GM12878 (cell line): Measurements from ENCODE around the gene RAPH1. TPM values are rescaled to one million over a fixed set of nuclear protein-coding genes. Genes with fewer than 3 reads are reported as not detected.

Experiments
- ATAC-seq: fragments of 200-7000 bp; cut with Tn5 transposase; 3 replicates; pipeline ENCODE4 v1.9.1; 2020; ENCODE audit warnings: mild to moderate bottlenecking, moderate library complexity
- BruUV-seq: library from RNA; stranded (reverse); fragments of 400-500 nt; replicated peaks from 2 replicates; lab custom pipeline; 2021; lab: Mats Ljungman, UMichigan
- CTCF ChIA-PET: fragments of 300-600 bp; sonication (Branson Sonifier 250); formaldehyde crosslinking; extraction: SDS; loops from one replicate; lab custom pipeline; 2021; ENCODE audit warnings: inconsistent platforms; lab: Yijun Ruan, JAX
- POLR2A ChIA-PET: fragments of 350-600 bp; formaldehyde crosslinking; extraction: SDS; loops from one replicate; lab custom pipeline; 2021; ENCODE audit warnings: inconsistent platforms; lab: Charles Lee
- RAD21 ChIA-PET: fragments of 300-600 bp; sonication (Branson Sonifier 250); formaldehyde crosslinking; loops from one replicate; lab custom pipeline; 2023; ENCODE audit warnings: antibody characterized with exemption; ENCODE audit not compliant: unreplicated experiment; lab: Charles Lee
- SMC1A ChIA-PET: fragments of 300-600 bp; sonication (Branson Sonifier 250); formaldehyde crosslinking; loops from one replicate; lab custom pipeline; 2023; ENCODE audit not compliant: unreplicated experiment, uncharacterized antibody; lab: Charles Lee
- DNase-seq: peaks from one replicate; pipeline ENCODE4 v3.0.0-alpha.2; 2011; ENCODE audit warnings: low read depth, low spot score
- FAIRE-seq: peaks from 3 replicates; lab custom pipeline; 2011; peaks lifted over from hg19 to GRCh38; lab: Jason Lieb, UNC
- H2AFZ ChIP-seq: 2 replicates; pipeline ENCODE4 v1.6.0; 2011; ENCODE audit warnings: low read depth, low read length, control low read depth; ENCODE audit not compliant: control insufficient read depth
- H3K27ac ChIP-seq: 2 replicates; pipeline ENCODE4 v1.5.1; 2011; ENCODE audit warnings: control low read depth; ENCODE audit not compliant: control insufficient read depth, insufficient read depth
- H3K27me3 ChIP-seq, 2 experiments: replicated peaks in 1 of 2; 2 replicates each; pipeline versions ENCODE4 v1.6.0 to v1.6.1; 2011; ENCODE audit warnings: low read length in 1 of 2; ENCODE audit not compliant: control insufficient read depth in 2 of 2, insufficient read depth in 2 of 2
- H3K36me3 ChIP-seq, 2 experiments: 2 replicates each; pipeline ENCODE4 v1.5.1; 2011; ENCODE audit warnings: low read length in 1 of 2; ENCODE audit not compliant: control insufficient read depth in 2 of 2, insufficient read depth in 2 of 2
- H3K4me1 ChIP-seq: 2 replicates; pipeline ENCODE4 v1.6.1; 2011; ENCODE audit warnings: mild to moderate bottlenecking, low read length, moderate library complexity, mixed read lengths; ENCODE audit not compliant: control insufficient read depth, insufficient read depth
- H3K4me2 ChIP-seq: 2 replicates; pipeline ENCODE4 v1.6.0; 2011; ENCODE audit warnings: control low read depth; ENCODE audit not compliant: control insufficient read depth, insufficient read depth
- H3K4me3 ChIP-seq: fragments of 200-600 bp; sonication (generic); 2 replicates; pipeline ENCODE4 v1.5.1; 2016
- H3K79me2 ChIP-seq: 2 replicates; pipeline ENCODE4 v1.6.0; 2011; ENCODE audit warnings: low read length; ENCODE audit not compliant: control insufficient read depth, insufficient read depth
- H3K9ac ChIP-seq: 2 replicates; pipeline ENCODE4 v1.8.0; 2011; ENCODE audit warnings: low read length, control low read depth, mixed read lengths; ENCODE audit not compliant: control insufficient read depth, insufficient read depth
- H3K9me3 ChIP-seq: replicated peaks from 3 replicates; pipeline ENCODE4 v1.5.1; 2011; ENCODE audit warnings: mild to moderate bottlenecking, low read length; ENCODE audit not compliant: control insufficient read depth, insufficient read depth
- H4K20me1 ChIP-seq: 2 replicates; pipeline ENCODE4 v1.6.0; 2011; ENCODE audit not compliant: control insufficient read depth, insufficient read depth
- BMI1 ChIP-seq: fragments of 450-650 bp; IDR thresholded peaks from 2 replicates; pipeline ENCODE4 v1.6.1; 2016; ENCODE audit warnings: mild to moderate bottlenecking, moderate library complexity, borderline replicate concordance
- CREB1 ChIP-seq: IDR thresholded peaks from 2 replicates; pipeline ENCODE4 v1.6.1; 2012; ENCODE audit warnings: low read depth, mild to moderate bottlenecking, inconsistent platforms
- EP300 ChIP-seq, 2 experiments: fragments of 150-350 bp in 1 of 2; IDR thresholded peaks; 2 replicates each; pipeline ENCODE4 v1.6.1; 2011 to 2012; ENCODE audit warnings: low read depth in 2 of 2, low read length in 2 of 2, borderline replicate concordance in 1 of 2, improper control_type of control experiment in 1 of 2, inconsistent platforms in 1 of 2; ENCODE audit not compliant: control insufficient read depth in 1 of 2
- HCFC1 ChIP-seq: fragments of 150-350 bp; IDR thresholded peaks from 2 replicates; pipeline ENCODE4 v1.6.1; 2014; ENCODE audit warnings: low read length
- HDAC6 ChIP-seq: fragments of 200-600 bp; sonication (generic); IDR thresholded peaks from one replicate; pipeline ENCODE4 v1.8.0; 2017; ENCODE audit warnings: antibody characterized with exemption; ENCODE audit not compliant: unreplicated experiment
- JUND ChIP-seq: IDR thresholded peaks from 2 replicates; pipeline ENCODE4 v1.6.1; 2012; ENCODE audit warnings: low read depth, mild to moderate bottlenecking, low read length, improper control_type of control experiment, moderate library complexity
- KLF5 ChIP-seq: fragments of 450-650 bp; IDR thresholded peaks from 2 replicates; pipeline ENCODE4 v1.6.1; 2014; ENCODE audit warnings: mild to moderate bottlenecking; ENCODE audit not compliant: partially characterized antibody
- MEF2A ChIP-seq: IDR thresholded peaks from 2 replicates; pipeline ENCODE4 v1.6.1; 2011; ENCODE audit warnings: low read depth, mild to moderate bottlenecking, low read length, moderate library complexity; ENCODE audit not compliant: insufficient read depth
- RAD21 ChIP-seq: IDR thresholded peaks from 2 replicates; pipeline ENCODE4 v1.6.1; 2011; ENCODE audit warnings: mild to moderate bottlenecking, low read depth, low read length, moderate library complexity; ENCODE audit not compliant: insufficient read depth
- RAD51 ChIP-seq: fragments of 450-650 bp; IDR thresholded peaks from 2 replicates; pipeline ENCODE4 v1.6.1; 2016; ENCODE audit warnings: moderate library complexity, mild to moderate bottlenecking, inconsistent platforms
- REST ChIP-seq: IDR thresholded peaks from 2 replicates; pipeline ENCODE4 v1.6.1; 2012; ENCODE audit warnings: mild to moderate bottlenecking, low read depth, low read length
- SP1 ChIP-seq: IDR thresholded peaks from one replicate; pipeline ENCODE4 v1.6.1; 2011; ENCODE audit warnings: low read depth, low read length
- SPI1 ChIP-seq: IDR thresholded peaks from 2 replicates; pipeline ENCODE4 v1.6.1; 2011; ENCODE audit warnings: low read depth, mild to moderate bottlenecking, low read length, moderate library complexity, borderline replicate concordance; ENCODE audit not compliant: insufficient read depth
- TAF1 ChIP-seq: IDR thresholded peaks from 2 replicates; pipeline ENCODE4 v1.6.1; 2011; ENCODE audit warnings: mild to moderate bottlenecking, low read depth, low read length, borderline replicate concordance
- WGBS: methylation state at CpG from one replicate; pipeline ENCODE4 v1.1.6; 2016; ENCODE audit warnings: low lambda C conversion rate; ENCODE audit not compliant: insufficient replicate concordance, insufficient coverage; ENCODE audit errors: missing lambda C conversion rate; 5-methylcytosine and 5-hydroxymethylcytosine counted together
- in situ Hi-C: fragments of 300-500 bp; cut with MboI; formaldehyde crosslinking; loops from 9 replicates; pipeline ENCODE4 v1.14.3; 2018; ENCODE audit warnings: mixed read lengths
- intact Hi-C: fragments of 100-400 bp; cut with micrococcal nuclease; formaldehyde crosslinking; loops from one replicate; pipeline ENCODE4 v1.14.2; 2022; ENCODE audit not compliant: unreplicated experiment
- polyA plus RNA-seq, 11 experiments: library from polyadenylated mRNA; depleted of rRNA in 4 of 11; unstranded in 6 of 11; stranded (reverse) in 5 of 11; fragments of >200 nt; fragmentation: Nextera tagmentation in 4 of 11; fragmentation: Illumina TruSeq in 1 of 11; extraction: Ambion mirVana in 4 of 11; extraction: Trizol in 1 of 11; gene quantifications; 1 replicate in 1 of 11; 2 replicates in 10 of 11; pipeline versions ENCODE4 v1.2.1 to v1.2.3, GENCODE V29; 2011 to 2016; ENCODE audit warnings: inconsistent platforms in 2 of 11, missing spikeins in 2 of 11, low read depth in 1 of 11
- total RNA-seq, 4 experiments: library from RNA; depleted of rRNA in 3 of 4; stranded (reverse); fragments of >200 nt in 3 of 4; fragmentation: Illumina TruSeq in 1 of 4; extraction: Trizol in 1 of 4; gene quantifications; 2 replicates each; pipeline versions ENCODE4 v1.2.1 to v1.2.3, GENCODE V29; 2013 to 2021
- TF ChIP-seq, protein P1 (sequence below): fragments of 450-650 bp; IDR thresholded peaks from 2 replicates; pipeline ENCODE4 v1.6.1; 2018; ENCODE audit warnings: mild to moderate bottlenecking, low read depth, moderate library complexity; ENCODE audit not compliant: partially characterized antibody
- TF ChIP-seq, protein P2 (sequence below): IDR thresholded peaks from 2 replicates; pipeline ENCODE4 v1.6.1; 2011; ENCODE audit warnings: borderline replicate concordance, low read depth, mild to moderate bottlenecking, moderate library complexity, low read length; ENCODE audit not compliant: insufficient read depth, poor library complexity, severe bottlenecking
- TF ChIP-seq, protein P3 (sequence below): IDR thresholded peaks from 2 replicates; pipeline ENCODE4 v1.6.1; 2012; ENCODE audit warnings: low read depth, low read length, improper control_type of control experiment

The RAPH1 gene
- total and polyA plus RNA-seq, 10 of the 15 experiments (the other 5 are each of a cell fraction or from before 2014, with no cell fraction given), result 0.09 to 0.90 (median 0.21) TPM; not detected in 7

DNA sequence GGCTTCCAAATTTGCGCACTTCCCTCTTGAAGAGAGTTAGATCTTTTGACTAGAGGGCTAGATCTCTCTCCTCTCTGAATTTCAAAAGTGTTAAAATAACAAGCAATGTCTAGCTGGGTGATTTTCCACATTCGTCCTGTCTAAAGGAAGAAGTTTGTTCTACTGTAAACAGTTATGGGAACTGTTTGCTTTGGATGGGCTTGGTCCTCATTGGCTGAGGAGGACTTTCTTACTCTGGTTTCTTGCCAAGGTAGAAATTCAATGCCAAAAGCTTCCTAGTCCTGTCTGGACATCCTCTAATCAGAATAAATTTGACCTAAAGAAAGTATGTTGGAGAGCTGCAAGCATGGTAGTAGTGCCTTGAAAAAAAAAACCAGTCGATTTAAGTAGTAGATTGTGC lies 47.4 kb upstream of the RAPH1 start:
- no TSS peak for BruUV-seq
- intact Hi-C loops (no loop called here), in situ Hi-C loops (no loop called here)
- Histone ChIP-seq H3K36me3 (no peaks in the 10 kb centered on the region), H3K4me1 (peaks cover 12% of the 10 kb centered on the region), H4K20me1 (no peaks in the 10 kb centered on the region), H3K27ac (no peak overlapping the region), H3K27me3 (peaks cover 0 to 8% of the 10 kb centered on the region in 2 experiments; a peak in 2 of 4 replicates), H3K9ac (no peak overlapping the region), H3K79me2 (no peaks in the 10 kb centered on the region), H3K4me2 (no peak overlapping the region), H3K4me3 (no peak overlapping the region), H3K9me3 (no peaks in the 10 kb centered on the region; the same call in 1 of the 3 replicates), H2AFZ (no peak overlapping the region)
- FAIRE-seq, result no peak
- RAD21 ChIA-PET, result no interaction called here
- POLR2A ChIA-PET, result no interaction called here
- SMC1A ChIA-PET, result interaction anchor here (1.5 kb wide), 1 partner anchor 100 kb away, joined by 4 read pairs; no protein-coding TSS in a partner anchor
- DNase-seq, result no peak
- ATAC-seq, result no peak
- 68% methylated on average over 3 of the region's 3 CpGs for WGBS
- CTCF ChIA-PET, result interaction anchor here (1.1 kb wide), 1 partner anchor 13 kb away, joined by 3 read pairs; no protein-coding TSS in a partner anchor
- TF ChIP-seq SPI1, result no peak
- TF ChIP-seq MEF2A, result no peak
- no peak for TF ChIP-seq BMI1
- TF ChIP-seq RAD51, result no peak
- no peak for TF ChIP-seq EP300 (IDR thresholded peaks at IDR 0.05; ENCODE audit: borderline replicate concordance in 1 of 2, control insufficient read depth in 1 of 2, low read depth in 2 of 2, low read length in 2 of 2)
- no peak for TF ChIP-seq KLF5
- TF ChIP-seq TAF1, result no peak
- TF ChIP-seq, protein P1, sequence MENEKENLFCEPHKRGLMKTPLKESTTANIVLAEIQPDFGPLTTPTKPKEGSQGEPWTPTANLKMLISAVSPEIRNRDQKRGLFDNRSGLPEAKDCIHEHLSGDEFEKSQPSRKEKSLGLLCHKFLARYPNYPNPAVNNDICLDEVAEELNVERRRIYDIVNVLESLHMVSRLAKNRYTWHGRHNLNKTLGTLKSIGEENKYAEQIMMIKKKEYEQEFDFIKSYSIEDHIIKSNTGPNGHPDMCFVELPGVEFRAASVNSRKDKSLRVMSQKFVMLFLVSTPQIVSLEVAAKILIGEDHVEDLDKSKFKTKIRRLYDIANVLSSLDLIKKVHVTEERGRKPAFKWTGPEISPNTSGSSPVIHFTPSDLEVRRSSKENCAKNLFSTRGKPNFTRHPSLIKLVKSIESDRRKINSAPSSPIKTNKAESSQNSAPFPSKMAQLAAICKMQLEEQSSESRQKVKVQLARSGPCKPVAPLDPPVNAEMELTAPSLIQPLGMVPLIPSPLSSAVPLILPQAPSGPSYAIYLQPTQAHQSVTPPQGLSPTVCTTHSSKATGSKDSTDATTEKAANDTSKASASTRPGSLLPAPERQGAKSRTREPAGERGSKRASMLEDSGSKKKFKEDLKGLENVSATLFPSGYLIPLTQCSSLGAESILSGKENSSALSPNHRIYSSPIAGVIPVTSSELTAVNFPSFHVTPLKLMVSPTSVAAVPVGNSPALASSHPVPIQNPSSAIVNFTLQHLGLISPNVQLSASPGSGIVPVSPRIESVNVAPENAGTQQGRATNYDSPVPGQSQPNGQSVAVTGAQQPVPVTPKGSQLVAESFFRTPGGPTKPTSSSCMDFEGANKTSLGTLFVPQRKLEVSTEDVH, result no peak
- no peak for TF ChIP-seq HDAC6
- TF ChIP-seq, protein P2, sequence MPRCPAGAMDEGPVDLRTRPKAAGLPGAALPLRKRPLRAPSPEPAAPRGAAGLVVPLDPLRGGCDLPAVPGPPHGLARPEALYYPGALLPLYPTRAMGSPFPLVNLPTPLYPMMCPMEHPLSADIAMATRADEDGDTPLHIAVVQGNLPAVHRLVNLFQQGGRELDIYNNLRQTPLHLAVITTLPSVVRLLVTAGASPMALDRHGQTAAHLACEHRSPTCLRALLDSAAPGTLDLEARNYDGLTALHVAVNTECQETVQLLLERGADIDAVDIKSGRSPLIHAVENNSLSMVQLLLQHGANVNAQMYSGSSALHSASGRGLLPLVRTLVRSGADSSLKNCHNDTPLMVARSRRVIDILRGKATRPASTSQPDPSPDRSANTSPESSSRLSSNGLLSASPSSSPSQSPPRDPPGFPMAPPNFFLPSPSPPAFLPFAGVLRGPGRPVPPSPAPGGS, result no peak
- TF ChIP-seq SP1, result no peak
- TF ChIP-seq RAD21, result no peak
- TF ChIP-seq REST, result no peak
- TF ChIP-seq HCFC1, result no peak
- TF ChIP-seq, protein P3, sequence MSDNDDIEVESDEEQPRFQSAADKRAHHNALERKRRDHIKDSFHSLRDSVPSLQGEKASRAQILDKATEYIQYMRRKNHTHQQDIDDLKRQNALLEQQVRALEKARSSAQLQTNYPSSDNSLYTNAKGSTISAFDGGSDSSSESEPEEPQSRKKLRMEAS, result no peak
- no peak for TF ChIP-seq CREB1
- TF ChIP-seq JUND, result no peak
